Activated CD4-positive, CD25-positive, alpha-beta regulatory T cell treated with anti-CD3 and anti-CD28 coated beads, Interleukin-2, amount 50 U/mL, for 16 hours (primary cell): ENCODE measurements around the gene RASAL2.
"Not testable (repeated sequence)": the region's sequence is repeated elsewhere in the genome, so short reads cannot be mapped to it uniquely, and the experiment has no call there.

Source experiments
- DNase-seq: peaks from one replicate; pipeline ENCODE4 v3.0.0-alpha.2; 2020; ENCODE audit warnings: low read depth, low spot score

The RASAL2 gene

GRCh38 chr1:178388418-178389145 is 294.7 kb downstream of the RASAL2 start:
- no peak for DNase-seq

- no peak for DNase-seq
Measured at GRCh38 chr1:178389441-178389840, 295.5 kb downstream of the RASAL2 start.

- DNase-seq: not testable (repeated sequence)
Measured at GRCh38 chr1:178390280-178390679, 296.4 kb downstream of the RASAL2 start.

- no peak for DNase-seq
Measured at GRCh38 chr1:178393370-178393769, 299.5 kb downstream of the RASAL2 start.

GRCh38 chr1:178396789-178397188 is 302.9 kb downstream of the RASAL2 start:
- no peak for DNase-seq

- DNase-seq: no peak
Measured at GRCh38 chr1:178397678-178398077, 303.8 kb downstream of the RASAL2 start.

- DNase-seq: no peak
Measured at GRCh38 chr1:178399177-178399728, 305.3 kb downstream of the RASAL2 start.

- no peak for DNase-seq
Measured at GRCh38 chr1:178405137-178405536, 311.2 kb downstream of the RASAL2 start.

GRCh38 chr1:178407215-178407614 is 313.3 kb downstream of the RASAL2 start:
- no peak for DNase-seq

GRCh38 chr1:178407655-178408054 is 313.8 kb downstream of the RASAL2 start:
- DNase-seq: no peak

GRCh38 chr1:178408871-178409270 is 315.0 kb downstream of the RASAL2 start:
- no peak for DNase-seq

GRCh38 chr1:178409541-178409940 is 315.6 kb downstream of the RASAL2 start:
- no peak for DNase-seq

- DNase-seq: no peak
Measured at GRCh38 chr1:178411756-178412399, 318.0 kb downstream of the RASAL2 start.

GRCh38 chr1:178412400-178412770 is 318.5 kb downstream of the RASAL2 start:
- no peak for DNase-seq

- DNase-seq: no peak
Measured at GRCh38 chr1:178417858-178418257, 324.0 kb downstream of the RASAL2 start.

- no peak for DNase-seq
Measured at GRCh38 chr1:178418284-178418955, 324.5 kb downstream of the RASAL2 start.

GRCh38 chr1:178434360-178434759 is 340.5 kb downstream of the RASAL2 start:
- no peak for DNase-seq

- no peak for DNase-seq
Measured at GRCh38 chr1:178434899-178435435, 341.1 kb downstream of the RASAL2 start.

- DNase-seq: no peak
Measured at GRCh38 chr1:178436899-178437298, 343.0 kb downstream of the RASAL2 start.

- no peak for DNase-seq
Measured at GRCh38 chr1:178438432-178438831, 344.5 kb downstream of the RASAL2 start.

- DNase-seq: no peak
Measured at GRCh38 chr1:178442925-178443324, 349.0 kb downstream of the RASAL2 start.

GRCh38 chr1:178450871-178451270 is 357.0 kb downstream of the RASAL2 start:
- no peak for DNase-seq
